HG03460 (cell line): ENCODE data around the gene ANTKMT.

Experiments used
- ATAC-seq: cut with Tn5 transposase; IDR thresholded peaks from one replicate; pipeline ENCODE4 v1.9.1; 2021; ENCODE audit not compliant: unreplicated experiment

ANTKMT gene

DNA sequence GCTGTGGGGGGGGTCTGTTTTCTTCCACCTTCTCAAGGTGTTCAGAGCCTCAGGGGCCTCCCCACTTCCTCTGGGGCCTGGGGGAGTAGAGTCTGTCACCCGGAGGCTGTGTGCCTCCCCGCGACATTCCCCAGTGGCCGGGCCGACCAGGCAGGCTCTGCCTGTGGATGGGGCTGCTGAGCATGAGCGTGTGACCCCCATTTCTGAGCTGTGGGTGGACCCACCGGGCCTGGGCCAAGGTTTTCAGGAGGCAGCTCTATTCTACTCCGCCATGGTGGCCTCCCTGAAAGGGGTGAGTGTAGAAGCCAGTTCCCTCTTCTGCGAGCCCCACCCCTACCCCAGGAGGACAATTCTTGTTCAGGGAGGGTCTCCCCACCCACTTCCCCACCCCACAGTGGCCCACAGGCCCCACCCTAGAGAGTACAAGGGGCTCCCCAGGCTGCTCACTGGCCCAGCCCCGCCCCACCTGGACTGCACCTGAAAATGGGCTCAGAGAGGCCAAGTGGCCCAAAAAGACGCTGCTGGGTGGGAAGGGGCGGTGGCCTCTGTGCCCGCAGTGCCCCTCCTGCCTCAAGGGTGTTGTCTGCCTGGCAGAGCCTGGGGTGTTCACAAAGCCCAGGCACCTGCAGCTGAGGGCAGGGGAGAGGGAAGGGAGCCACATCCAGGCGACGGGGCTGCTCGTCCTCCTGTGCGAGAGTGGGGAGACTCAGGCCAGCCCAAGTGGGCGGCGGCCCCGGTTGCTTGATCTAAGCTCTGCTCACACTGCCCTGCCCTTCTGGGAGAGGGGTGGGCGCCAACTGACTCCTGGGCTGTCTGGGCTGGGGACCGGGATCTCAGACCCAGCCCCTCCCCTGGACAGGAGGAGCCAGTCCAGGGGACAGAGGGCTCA is 40.9 kb downstream of the ANTKMT start:
- ATAC-seq = no peak

DNA sequence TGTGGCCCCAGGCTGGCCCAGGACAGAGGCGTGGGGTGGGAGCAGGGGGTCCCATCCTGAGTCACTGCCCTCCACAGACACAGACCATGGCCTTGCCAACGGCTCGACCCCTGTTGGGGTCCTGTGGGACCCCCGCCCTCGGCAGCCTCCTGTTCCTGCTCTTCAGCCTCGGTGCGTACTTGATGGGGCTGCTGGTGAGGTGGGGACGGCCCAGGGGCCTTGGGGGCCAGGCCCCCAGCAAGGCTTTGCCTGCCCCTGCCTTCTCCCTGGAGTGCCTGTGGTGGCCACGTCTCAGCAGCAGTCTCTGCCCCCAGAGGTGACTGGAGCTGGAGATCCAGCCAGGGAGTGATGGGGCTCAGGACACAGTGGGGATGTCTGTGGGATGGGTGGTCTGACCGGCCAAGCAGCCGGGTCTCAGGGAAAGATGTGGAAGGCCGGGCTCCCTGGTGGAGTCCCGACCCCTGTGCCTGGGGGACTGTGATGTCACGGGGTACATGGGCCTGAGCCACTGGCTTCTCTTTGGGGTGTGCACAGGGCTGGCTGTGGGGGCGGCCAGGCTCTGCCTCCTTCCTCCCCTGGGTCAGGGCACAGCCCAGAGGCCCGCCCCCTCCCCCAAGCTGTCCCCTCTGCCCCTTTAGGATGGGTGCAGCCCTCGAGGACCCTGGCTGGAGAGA is 41.8 kb downstream of the ANTKMT start:
- ATAC-seq = no peak

DNA sequence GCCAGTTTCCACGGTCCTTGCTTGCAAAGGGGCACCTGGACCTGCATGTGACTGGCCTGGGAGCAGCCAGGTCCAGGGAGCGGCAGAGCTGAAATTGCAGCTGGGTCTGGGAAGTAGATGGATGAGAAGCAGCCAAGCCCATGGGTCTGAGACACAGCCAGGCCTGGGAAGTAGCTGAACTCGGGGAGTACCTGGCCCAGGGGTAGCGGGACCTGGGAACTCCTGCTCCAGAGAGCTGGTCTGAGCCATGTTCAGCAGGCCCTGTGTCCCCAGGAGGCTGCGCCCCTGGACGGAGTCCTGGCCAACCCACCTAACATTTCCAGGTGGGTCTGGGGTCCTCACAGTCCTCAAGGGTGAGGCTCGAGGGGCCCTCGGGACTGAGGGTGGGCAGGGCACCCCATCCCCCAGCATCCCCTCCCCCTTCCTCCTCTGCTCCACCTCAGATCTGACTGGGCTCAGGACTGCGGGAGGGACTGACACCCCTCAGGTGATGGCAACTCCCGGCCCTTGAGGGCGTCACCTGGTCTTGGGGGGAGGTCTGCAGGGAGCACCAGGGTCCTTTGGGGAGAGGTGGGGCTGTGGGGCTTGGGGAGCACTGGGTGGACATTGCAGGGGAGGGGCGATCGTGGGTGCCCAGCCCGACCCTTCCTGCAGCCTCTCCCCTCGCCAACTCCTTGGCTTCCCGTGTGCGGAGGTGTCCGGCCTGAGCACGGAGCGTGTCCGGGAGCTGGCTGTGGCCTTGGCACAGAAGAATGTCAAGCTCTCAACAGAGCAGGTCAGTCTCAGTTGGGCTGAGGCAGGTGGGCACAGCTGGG is 42.6 kb downstream of the ANTKMT start:
- no peak for ATAC-seq

DNA sequence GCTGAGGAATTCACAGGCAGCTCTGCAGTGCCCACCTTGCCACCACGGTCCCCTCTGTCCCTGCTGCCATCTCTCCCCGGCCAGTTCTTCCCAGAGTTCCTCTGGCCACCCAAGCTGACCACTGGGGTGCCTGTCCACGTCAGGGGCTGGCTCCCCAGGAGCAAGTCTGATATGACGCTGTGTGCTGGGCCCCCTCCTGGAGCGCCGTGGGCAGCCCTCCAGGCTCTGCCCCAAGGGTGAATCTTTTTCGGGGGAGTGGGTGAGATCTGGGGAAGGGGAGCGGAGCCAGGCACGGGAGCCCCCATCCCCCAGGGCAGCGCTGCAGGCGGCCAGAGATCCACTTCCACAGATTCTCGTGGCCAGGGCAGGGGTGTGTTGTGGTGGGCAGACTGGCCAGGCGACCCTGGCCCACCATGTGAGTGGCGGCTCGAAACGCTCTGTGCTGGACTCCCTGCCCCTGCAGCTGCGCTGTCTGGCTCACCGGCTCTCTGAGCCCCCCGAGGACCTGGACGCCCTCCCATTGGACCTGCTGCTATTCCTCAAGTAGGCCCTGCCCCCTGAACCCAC is 43.3 kb downstream of the ANTKMT start:
- ATAC-seq = no peak

DNA sequence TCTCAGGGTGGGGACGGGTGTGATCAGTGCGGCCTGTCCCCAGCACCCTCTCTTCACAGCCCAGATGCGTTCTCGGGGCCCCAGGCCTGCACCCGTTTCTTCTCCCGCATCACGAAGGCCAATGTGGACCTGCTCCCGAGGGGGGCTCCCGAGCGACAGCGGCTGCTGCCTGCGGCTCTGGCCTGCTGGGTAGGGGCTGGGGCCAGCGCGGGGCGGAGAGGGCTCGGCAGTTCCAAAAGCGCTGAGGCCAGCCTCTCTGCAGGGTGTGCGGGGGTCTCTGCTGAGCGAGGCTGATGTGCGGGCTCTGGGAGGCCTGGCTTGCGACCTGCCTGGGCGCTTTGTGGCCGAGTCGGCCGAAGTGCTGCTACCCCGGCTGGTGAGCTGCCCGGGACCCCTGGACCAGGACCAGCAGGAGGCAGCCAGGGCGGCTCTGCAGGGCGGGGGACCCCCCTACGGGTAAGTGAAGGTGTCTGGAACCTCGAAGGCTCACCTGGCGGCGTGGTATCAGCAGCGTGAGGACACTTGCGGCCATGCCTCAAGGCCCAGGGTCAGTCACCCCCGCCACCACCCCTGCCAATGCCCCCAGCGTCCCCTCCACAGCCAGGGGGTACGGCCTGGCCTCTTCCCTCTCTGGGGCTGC is 44.0 kb downstream of the ANTKMT start:
- ATAC-seq = no peak

DNA sequence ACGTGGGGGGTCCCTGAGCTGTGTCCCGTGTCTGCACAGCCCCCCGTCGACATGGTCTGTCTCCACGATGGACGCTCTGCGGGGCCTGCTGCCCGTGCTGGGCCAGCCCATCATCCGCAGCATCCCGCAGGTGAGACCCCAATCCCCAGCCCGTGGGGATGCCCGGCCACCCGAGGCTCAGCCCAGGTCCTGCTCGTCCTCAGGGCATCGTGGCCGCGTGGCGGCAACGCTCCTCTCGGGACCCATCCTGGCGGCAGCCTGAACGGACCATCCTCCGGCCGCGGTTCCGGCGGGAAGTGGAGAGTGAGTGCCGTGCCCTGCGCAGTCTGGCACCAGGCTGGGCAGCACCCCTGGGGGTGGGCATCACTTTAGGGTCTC is 44.5 kb downstream of the ANTKMT start:
- ATAC-seq = no peak

DNA sequence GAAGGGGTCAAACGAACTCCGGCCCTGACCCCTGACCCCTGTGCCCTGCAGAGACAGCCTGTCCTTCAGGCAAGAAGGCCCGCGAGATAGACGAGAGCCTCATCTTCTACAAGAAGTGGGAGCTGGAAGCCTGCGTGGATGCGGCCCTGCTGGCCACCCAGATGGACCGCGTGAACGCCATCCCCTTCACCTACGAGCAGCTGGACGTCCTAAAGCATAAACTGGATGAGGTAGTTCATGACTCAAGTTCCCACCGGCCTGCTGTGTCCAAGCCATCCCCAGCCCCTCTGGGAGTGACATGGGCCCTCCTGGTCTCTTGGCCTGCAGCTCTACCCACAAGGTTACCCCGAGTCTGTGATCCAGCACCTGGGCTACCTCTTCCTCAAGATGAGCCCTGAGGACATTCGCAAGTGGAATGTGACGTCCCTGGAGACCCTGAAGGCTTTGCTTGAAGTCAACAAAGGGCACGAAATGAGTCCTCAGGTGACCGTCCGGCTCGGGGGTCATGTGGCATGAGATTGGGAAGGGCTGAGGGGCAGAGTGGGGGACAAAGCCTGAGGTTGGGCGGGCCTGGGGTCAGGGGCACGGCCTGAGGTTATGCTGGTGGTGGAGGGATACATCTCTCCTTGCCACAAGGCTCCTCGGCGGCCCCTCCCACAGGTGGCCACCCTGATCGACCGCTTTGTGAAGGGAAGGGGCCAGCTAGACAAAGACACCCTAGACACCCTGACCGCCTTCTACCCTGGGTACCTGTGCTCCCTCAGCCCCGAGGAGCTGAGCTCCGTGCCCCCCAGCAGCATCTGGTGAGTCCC is 45.3 kb downstream of the ANTKMT start:
- no peak for ATAC-seq

DNA sequence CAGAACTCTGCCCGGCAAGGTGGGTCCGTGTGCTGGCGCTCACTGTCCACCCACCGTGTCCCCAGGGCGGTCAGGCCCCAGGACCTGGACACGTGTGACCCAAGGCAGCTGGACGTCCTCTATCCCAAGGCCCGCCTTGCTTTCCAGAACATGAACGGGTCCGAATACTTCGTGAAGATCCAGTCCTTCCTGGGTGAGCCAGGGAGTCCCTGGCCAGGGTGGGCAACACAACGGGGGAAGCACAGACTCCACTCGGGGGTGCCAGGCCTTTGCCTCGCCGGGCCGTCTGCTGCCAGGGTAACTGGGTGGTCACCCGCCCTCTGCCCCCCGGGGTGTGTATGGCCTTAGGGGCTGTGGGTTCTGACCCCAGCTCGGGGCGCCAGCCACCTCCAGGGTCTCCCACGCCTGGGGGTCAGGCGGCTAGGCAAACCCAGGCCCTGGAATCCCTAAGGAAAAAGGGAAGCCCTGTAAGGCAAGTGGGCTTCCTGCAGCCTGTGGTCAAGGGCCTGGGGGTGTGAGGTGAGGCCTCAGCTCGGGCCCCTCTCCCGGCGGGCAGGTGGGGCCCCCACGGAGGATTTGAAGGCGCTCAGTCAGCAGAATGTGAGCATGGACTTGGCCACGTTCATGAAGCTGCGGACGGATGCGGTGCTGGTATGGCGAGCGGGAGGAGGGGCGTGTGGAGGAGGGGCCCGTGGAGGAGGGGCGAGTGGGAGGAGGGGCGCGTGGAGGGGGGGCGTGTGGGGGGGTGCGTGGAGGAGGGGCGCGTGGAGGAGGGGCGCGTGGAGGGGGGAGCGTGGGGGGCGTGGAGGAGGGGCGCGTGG is 46.1 kb downstream of the ANTKMT start:
- ATAC-seq = no peak

DNA sequence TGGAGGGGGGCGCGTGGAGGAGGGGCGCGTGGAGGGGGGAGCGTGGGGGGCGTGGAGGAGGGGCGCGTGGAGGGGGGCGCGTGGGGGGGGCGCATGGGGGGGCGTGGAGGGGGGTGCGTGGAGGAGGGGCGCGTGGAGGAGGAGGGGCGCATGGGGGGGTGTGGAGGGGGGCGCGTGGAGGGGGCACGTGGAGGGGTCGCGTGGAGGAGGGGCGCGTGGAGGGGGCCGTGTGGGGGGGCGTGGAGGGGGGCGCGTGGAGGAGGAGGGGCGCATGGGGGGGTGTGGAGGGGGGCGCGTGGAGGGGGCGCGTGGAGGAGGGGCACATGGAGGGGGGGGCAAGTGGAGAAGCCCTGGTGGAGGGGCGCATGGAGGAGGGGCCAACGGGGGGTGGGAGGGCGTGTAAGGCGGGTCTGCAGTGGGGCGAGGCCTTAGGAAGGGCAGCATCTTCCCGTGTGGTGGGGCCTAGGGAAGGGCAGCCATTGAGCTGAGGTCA is 46.8 kb downstream of the ANTKMT start:
- ATAC-seq = no peak

DNA sequence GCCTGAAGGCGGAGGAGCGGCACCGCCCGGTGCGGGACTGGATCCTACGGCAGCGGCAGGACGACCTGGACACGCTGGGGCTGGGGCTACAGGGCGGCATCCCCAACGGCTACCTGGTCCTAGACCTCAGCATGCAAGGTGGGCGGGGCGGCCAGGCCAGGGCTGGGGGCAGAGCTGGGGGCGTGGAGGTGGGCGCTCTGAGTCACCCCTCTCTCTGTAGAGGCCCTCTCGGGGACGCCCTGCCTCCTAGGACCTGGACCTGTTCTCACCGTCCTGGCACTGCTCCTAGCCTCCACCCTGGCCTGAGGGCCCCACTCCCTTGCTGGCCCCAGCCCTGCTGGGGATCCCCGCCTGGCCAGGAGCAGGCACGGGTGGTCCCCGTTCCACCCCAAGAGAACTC is 47.5 kb downstream of the ANTKMT start:
- ATAC-seq = no peak

DNA sequence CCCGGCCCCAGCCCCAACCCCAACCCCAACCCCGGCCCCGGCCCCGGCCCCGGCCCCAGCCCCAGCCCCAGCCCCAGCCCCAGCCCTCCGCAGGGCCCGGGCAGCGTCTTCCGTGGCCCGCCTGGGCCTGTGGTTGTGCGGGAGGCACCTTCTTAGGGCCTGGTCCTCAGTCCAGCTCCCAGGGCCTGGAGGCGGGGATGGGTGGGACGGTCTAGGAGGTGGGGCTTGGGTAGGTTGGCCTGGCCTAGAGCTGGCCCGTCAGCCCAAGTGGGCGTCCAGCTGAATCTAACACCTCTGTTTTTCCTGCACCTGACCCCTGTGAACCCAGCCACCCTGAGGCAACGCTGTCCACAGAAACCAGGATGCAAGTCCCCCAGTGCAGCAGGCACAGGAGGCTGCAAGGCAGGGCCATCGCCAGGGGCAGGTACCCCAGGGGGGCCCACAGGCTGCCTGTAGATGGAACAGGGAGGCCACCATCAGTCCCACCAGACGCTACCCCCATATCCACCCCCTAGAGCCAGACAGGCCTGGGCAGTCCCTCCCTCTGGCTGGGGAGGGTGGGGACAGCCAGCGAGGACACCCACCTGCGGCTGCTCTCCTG is 48.3 kb downstream of the ANTKMT start:
- no peak for ATAC-seq

DNA sequence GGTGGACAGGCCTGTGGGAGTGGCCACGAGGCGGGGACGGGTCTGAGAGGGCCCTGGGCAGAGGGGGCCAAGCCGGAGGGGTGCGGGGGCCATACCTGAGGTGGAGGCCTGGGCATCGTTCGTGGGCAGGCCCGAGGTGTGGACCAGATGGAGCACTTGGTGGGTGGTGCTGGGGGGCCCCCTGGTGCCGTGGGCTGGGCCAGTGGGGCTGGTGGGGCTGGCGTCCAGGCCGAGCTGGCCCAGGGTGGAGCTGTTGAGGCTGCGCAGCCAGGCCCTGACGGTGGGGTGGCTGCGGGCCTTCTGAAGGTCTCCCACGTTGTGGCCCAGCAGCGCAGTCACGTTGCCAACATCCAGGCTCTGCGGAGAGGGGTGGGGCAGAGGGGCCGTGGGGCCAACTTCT is 49.0 kb downstream of the ANTKMT start:
- no peak for ATAC-seq

DNA sequence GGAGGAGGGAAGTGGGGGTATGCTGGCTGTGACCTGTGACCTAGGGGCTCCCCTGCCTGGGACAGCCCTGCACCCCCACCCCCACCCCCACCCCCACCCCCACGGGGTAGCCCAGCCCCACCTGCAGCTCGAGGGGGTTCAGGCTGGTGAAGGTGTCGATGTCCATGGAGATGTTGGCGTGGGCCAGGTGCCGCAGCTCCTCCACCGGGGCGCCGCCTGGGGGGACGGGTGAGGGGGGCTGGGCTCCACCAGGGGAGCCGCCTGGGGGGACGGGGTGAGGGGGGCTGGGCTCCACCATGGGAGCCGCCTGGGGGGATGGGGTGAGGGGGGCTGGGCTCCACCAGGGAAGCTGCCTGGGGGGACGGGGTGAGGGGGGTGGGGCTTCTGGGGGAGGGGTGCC is 49.5 kb downstream of the ANTKMT start:
- ATAC-seq = no peak
